ENCODE data around the gene SLC37A1. TPM values are rescaled to one million over a fixed set of nuclear protein-coding genes. Genes with fewer than 3 reads are reported as not detected.

SLC37A1 gene
- total RNA-seq, 1 experiment from 2014 or later: 37.7 TPM

DNA sequence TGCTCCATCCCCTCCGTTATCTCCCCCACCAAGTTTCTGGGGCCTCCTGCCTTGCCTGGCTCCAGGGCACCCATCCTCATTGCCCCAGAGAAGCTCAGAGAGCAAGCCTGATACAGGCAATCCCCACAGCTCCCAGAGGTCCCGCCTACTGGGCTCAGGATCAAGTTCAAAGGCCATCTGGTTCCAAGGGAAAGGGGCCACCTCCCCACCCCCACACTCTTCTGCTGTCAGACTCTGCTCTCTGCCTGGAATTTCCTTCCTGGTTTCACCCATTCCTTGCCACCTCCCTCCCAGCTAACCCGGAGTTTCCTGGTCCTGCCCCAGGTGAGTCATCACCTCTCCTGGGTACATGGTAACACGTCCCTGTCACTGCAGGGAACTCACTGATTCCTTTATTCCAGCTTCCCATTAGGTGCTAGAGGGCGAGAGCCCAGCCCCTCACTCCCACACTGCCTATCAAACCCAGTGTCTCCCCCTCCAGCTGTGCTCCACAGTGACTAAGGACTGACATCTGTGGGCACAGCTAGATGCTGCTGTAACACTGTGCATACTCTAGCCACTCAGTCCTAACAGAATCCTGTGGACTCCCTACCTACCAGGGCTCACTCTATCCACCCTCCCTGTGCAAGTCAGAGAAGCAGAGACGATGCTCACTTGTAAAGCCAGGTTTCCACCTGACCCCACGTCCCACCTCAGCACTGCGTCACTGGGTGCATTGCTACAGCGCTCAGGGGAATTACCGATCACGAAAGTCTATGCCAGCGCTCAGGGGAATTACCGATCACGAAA lies 39.4 kb upstream of the SLC37A1 start:
- Histone ChIP-seq H3K27ac (ENCODE audit: insufficient read length, low read depth, low read length) (no peak overlapping the region), H2BK20ac (ENCODE audit: low read depth, low read length, poor library complexity, severe bottlenecking) (no peak overlapping the region), H2BK120ac (ENCODE audit: low read depth, low read length, poor library complexity, severe bottlenecking) (no peak overlapping the region), H2BK12ac (ENCODE audit: insufficient read length, low read depth, low read length) (no peak overlapping the region), H4K91ac (ENCODE audit: insufficient read length, low read depth, low read length) (no peak overlapping the region), H3K23me2 (ENCODE audit: insufficient read length, low read depth, low read length, poor library complexity, severe bottlenecking) (no peaks in the 10 kb centered on the region), H4K5ac (ENCODE audit: insufficient read length, low read depth, low read length) (no peak overlapping the region), H3K79me2 (ENCODE audit: insufficient read depth, low read length) (no peaks in the 10 kb centered on the region), H3K4me2 (ENCODE audit: insufficient read depth, insufficient read length, low read length) (no peak overlapping the region), H2AFZ (ENCODE audit: low read length) (no peak overlapping the region), H3K14ac (ENCODE audit: insufficient read depth, low read length) (no peak overlapping the region), H3K23ac (ENCODE audit: insufficient read length, low read depth, low read length) (no peak overlapping the region), H2BK5ac (ENCODE audit: insufficient read length, low read length) (no peak overlapping the region), H3K9me3 (ENCODE audit: control insufficient read depth, low read depth, low read length) (no peaks in the 10 kb centered on the region), H3K4ac (ENCODE audit: low read depth, low read length) (no peak overlapping the region), H3K18ac (ENCODE audit: insufficient read length, low read depth, low read length) (no peak overlapping the region), H2AK5ac (ENCODE audit: insufficient read length, low read length) (no peak overlapping the region), H4K20me1 (ENCODE audit: control insufficient read depth, insufficient read depth, insufficient read length) (no peaks in the 10 kb centered on the region), H3K4me1 (ENCODE audit: insufficient read depth, low read length) (peaks cover 7% of the 10 kb centered on the region; the same call in 1 of the 2 replicates), H3K9ac (ENCODE audit: extremely low read depth, insufficient read length, low read length) (no peak overlapping the region), H2BK15ac (ENCODE audit: low read depth, low read length) (no peak overlapping the region), H4K8ac (replicated peaks; ENCODE audit: insufficient read length, low read depth, low read length) (no peak overlapping the region), H3K56ac (ENCODE audit: insufficient read length, low read depth, low read length) (no peak overlapping the region), H3K79me1 (ENCODE audit: insufficient read depth, low read depth, low read length, poor library complexity, severe bottlenecking) (no peaks in the 10 kb centered on the region), H3T11ph (ENCODE audit: low read length) (no peak overlapping the region), H3K27me3 (ENCODE audit: insufficient read depth, low read length) (no peaks in the 10 kb centered on the region)
- Mint-ChIP-seq H3K9me3 (no peaks in the 10 kb centered on the region), H3K36me3 (ENCODE audit: insufficient read depth in 1 of 3, low read depth in 3 of 3) (no peaks in the 10 kb centered on the region), H3K27me3 (ENCODE audit: low read depth) (peaks cover 8% of the 10 kb centered on the region), H3K4me1 (peaks cover 13 to 18% of the 10 kb centered on the region in 2 experiments), H3K27ac (peak overlapping the region in 1 of 3 experiments; percentile 11; a peak in 1 of 7 replicates), H3K4me3 (no peak overlapping the region)
- TF ChIP-seq, protein P1, sequence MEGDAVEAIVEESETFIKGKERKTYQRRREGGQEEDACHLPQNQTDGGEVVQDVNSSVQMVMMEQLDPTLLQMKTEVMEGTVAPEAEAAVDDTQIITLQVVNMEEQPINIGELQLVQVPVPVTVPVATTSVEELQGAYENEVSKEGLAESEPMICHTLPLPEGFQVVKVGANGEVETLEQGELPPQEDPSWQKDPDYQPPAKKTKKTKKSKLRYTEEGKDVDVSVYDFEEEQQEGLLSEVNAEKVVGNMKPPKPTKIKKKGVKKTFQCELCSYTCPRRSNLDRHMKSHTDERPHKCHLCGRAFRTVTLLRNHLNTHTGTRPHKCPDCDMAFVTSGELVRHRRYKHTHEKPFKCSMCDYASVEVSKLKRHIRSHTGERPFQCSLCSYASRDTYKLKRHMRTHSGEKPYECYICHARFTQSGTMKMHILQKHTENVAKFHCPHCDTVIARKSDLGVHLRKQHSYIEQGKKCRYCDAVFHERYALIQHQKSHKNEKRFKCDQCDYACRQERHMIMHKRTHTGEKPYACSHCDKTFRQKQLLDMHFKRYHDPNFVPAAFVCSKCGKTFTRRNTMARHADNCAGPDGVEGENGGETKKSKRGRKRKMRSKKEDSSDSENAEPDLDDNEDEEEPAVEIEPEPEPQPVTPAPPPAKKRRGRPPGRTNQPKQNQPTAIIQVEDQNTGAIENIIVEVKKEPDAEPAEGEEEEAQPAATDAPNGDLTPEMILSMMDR (conservative IDR thresholded peaks at IDR 0.05): no peak
- peak; percentile 71 for DNase-seq
- no CpG with 5 or more reads among the region's 14 CpGs for WGBS (ENCODE audit: extremely low coverage, insufficient read length, low lambda C conversion rate)
